Forelimb muscle (tissue), 1 donor: ENCODE measurements around the gene TPO. TPM values are rescaled to one million over a fixed set of nuclear protein-coding genes. Genes with fewer than 3 reads are reported as not detected.

Experiments
- DNase-seq: peaks from one replicate; pipeline ENCODE4 v3.0.0-alpha.2; 2013; ENCODE audit warnings: low read depth
- polyA plus RNA-seq: library from polyadenylated mRNA; unstranded; fragments of 120-200 nt; gene quantifications from one replicate; pipeline ENCODE4 v1.2.1, GENCODE V29; 2013; ENCODE audit not compliant: insufficient read length

The TPO gene
- polyA plus RNA-seq, 1 donor: 0.30 TPM

DNA sequence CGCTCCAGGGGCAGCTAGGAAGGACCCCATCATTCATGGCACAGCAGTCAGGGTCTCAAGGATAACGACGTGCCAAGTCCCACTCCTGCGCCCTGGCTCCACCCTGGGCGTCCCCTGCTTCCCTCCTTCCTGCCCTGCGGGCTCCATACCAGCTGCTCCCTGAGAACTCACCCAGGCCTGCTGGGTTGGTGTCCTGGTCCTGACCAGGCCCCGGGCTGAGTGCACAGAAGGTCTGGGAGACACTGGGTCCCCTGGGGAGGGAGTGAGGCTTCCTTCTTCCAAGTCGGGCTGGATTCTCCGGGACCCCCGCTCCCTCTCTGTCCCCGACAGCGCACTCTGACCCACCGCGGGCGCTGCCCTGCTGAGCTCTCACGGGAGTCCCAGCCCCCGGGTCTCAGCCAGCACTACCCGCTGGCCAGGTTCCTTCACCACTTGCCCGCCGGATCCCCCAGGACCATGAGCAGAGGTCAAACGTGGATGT is 170.8 kb downstream of the TPO start:
- DNase-seq: no peak

DNA sequence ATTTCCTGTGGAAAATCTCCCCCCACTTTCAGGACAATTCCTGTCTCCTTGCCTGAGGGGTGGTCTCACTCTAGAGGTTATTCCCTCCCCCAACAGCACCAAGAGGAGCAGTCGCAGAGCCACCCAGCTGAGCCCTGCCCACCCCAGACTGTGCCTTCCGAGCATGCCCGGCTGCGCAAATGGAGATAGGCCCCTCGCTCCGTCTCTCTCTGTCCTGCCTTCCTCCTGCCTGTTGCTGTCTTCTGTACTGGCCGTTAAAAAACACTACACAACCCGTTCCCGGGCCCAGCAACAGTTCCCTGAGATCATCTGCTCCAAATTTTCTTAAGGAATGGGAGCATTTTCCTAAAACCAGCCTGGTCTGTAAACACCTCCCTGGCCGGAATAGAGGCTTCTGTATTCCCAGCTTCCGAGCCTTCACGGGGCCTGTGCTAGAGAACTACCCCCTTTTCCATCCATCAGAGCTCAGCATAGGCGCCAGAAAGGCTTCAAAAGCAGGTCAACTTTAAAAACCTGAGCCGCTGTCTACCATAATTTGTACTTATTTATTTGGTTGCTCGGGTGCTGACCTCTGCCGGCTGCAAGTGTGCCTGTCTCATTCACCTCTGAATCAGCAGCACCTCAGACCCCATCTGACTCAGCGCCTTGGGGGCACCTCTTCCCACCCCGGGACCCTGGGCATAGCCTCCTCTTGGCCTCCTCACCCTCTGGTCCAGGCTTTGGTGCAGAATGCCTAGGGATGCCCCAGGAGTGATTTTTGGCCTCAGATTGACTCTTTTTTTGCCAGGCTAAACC is 171.6 kb downstream of the TPO start:
- no peak for DNase-seq

DNA sequence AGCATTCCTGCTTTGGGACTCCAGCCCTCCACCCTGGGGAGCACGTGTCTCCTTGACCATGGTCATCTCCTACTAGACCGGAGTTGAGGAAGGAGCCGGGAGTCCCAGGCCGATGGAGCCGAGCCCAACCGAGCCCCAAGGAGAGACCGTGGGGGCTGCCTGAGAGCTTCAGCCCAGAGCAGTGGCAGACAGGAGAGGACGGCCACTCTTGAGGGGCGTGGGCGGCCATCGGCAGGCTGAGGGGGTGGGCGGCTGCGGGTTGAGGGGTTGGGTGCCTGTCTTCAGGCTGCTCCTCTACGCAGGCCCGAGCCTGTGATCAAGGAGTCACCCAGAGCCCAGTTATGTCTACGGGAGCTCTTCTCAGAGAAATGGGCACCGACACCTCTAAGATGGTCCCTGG is 172.4 kb downstream of the TPO start:
- DNase-seq: no peak

DNA sequence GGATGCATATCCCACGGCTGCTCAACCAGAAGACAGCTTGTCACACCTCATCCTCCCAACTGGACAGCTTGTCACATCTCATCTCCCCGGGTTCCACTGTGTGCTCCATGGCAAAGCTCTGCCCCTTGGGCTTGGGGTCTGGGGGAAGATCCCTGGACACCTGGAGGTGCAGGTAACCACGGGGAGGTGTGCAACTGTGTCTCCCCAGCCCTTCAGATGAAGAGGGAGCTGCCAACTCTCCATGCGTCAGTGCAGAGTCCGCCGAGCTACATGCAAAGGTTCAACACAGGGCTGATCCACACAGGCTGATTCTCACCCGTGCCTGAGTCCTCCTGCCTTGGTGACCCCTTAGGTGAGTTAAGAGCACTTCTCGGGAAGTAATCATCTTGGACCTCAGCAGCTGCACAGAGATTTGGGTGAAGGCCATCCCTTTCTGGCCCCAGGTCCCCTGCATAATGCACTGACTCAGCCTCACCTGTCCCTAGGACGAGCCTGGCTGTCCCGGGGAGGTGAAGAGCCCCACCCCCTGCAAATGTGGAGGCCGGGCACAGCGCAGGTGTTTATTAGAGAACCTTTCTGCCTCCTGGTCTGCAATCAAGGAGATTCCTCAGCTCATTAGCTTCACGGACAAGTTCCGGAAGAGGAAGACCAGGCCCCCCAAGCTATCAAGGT is 173.1 kb downstream of the TPO start:
- DNase-seq: no peak

DNA sequence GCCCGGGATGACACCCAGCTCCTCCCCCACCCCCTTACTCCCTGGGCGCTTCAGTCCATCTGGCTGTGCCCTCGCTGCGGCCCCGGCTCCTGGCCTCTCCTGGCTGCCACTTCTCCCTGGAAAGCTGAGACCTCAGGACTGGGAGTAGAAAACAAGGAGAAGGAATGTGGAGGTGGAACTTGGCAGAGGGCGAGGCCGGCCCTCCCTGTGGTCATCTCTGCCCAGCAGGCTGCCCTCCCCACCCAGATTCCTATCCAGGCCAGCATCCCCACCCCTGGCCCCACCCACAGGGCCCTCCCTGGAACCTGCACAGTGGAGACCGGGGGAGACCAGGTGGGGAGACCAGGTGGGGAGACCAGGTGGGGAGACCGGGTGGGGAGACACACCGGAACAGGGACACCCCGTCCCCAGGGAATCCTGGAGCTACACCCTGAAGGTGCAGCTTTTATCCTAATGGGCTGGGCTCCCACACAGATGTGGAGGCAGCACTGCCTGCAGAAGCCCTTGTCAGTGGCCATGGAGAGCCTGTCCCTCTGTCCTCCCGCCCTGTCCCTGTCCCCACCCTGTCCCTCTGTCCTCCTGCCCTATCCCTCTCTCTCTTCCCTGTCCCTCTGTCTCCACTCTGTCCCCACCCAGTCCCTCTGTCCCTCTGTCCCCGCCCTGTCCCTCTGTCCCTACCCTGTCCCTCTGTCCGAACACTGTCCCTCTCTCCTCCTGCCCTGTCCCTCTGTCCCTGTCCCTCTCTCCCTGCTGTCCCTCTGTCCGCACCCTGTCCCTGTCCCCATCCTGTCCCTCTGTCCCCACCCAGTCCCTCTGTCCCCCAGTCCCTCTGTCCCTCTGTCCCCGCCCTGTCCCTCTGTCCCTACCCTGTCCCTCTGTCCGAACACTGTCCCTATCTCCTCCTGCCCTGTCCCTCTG is 173.9 kb downstream of the TPO start:
- no peak for DNase-seq

DNA sequence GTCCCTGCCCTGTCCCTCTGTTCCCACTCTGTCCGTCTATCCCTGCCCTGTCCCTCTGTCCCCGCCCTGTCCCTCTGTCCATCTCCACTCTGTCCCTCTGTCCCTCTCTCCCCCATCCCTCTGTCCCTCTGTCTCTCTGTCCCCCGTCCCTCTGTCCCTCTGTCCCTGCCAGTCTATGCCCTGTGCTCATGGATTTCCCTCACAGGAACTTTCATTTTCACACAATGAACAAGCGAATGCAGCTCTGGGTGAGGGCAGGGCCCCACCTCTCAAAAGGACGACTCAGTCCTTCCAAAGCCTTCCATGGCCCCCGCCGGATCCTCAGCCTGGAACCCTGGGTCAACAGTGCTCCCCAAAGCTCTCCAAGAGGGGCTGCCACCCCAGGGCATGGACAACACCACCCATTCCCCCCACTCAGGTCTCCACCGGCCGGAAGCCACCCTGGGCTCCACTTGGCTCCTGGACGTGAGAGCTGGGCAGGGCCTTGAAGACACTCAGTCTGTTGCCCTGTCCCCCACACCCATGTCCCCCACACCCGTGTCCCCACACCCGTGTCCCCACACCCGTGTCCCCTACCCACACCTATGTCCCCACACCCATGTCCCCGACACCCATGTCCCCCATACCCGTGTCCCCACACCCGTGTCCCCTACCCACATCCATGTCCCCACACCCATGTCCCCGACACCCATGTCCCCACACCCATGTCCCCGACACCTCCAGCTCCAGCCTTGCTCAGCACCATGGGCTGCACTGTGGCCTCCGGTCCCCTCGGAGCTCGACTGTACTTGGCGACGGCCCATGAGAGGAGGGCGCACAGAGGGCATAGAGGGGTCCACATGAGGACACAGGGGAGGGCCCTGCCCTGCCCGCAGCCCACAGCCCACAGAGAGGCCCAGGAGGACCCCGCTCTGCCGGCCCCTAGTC is 175.1 kb downstream of the TPO start:
- DNase-seq: no peak

DNA sequence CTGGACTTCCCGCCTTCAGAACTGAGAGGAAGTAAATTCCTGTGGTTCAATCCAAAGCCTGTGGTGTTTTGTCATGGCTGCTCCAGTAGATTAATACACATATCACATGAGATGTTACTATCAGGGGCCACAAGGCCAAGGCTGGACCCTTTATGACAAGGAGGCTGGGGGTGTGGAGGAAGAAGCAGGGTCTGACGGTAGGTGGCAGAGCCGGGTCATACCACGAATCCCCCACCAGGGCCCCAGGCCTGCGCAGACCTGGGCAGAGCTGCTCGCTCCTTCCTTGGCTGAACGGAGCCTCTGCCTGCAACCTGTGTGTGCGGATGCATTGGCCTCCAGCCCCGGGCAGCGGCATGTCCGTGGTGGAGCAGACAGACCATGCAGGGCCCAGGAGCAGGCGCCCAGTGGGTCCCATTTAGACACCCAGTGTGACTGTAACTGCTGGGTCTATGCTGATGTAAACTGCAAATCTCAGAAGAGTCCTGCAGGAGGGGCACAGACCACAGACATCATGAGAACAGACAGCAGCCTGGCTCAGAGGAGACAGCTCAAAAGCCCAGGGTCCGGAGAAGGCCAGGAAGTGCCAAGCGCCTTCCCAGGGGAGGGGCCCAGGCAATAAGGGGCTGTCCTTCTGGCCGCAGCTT is 175.8 kb downstream of the TPO start:
- no peak for DNase-seq

DNA sequence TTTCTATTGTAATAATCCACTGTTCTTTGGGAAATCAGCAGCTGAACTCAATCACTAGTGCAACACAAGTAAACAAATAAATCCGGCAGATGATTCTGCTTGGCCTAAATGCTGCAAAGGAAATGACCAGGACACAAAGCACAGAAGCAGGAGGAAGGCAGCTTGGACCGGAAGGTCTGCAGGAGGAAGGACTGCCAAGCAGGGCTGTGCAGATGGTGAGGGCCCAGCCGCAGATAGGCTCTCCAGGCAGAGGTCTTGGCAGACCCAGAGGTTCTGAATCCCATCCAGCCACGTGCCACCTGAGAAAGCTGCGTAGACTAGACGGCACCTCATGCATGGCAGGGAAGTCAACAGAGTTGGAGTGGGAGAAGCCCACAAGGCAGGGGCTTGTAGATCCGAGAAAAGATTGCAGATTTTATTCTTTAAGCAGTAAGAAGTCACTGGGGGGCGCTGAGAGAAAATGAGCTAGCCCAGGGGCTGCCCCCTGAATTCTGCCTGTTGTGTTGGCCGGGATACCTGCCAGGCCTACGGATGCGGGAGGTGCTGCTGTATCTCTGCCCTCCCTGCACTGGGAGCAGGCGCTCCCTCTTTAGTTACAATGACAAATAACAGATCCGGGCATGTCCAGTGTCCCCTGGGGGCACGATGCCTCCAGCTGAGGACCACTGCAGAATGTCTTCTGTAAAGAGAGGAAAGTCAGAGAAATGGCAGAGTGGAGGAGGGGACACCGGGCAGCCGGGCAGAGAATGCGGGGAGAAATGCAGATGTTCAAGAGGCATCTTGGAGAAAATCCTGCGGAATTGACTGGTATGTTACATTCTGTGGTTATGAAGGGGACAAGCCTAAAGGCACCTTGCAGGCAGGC is 177.6 kb downstream of the TPO start:
- no peak for DNase-seq

DNA sequence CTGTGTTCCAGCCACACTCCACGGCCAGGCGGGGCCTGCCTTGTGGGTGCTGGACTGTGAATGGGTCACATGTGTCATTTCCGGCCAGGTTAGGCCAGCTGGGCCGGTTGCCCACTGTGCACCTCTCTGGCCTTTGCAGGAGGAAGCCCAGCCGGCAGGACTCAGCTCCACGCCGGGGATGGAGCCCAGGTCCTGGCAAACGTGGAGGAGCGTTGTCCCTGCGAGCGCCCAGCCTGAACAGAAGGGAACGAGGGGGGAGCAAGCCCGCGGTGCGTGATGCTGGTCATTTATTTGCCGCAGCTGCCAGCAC is 178.2 kb downstream of the TPO start:
- DNase-seq: no peak
